Suppressor macrophage treated with lipopolysaccharide for 4 hours (primary cell): ENCODE measurements around the gene GUK1.
A peak's percentile ranks its signal among the peaks of the same experiment; 100 is the strongest.

Experiments used
- DNase-seq: peaks from one replicate; pipeline ENCODE4 v3.0.0-alpha.2; 2020

GUK1 gene

GRCh38 chr1:228151180-228151925 is 11.3 kb downstream of the GUK1 start:
- no peak for DNase-seq

- DNase-seq: no peak
Observed at GRCh38 chr1:228152097-228152917, 12.2 kb downstream of the GUK1 start.

GRCh38 chr1:228152918-228153258 is 12.8 kb downstream of the GUK1 start:
- DNase-seq: no peak

GRCh38 chr1:228154021-228154669 is 14.1 kb downstream of the GUK1 start:
- no peak for DNase-seq

- no peak for DNase-seq
Observed at GRCh38 chr1:228154670-228155571, 14.8 kb downstream of the GUK1 start.

GRCh38 chr1:228155596-228156514 is 15.8 kb downstream of the GUK1 start:
- no peak for DNase-seq

GRCh38 chr1:228156515-228156881 is 16.4 kb downstream of the GUK1 start:
- no peak for DNase-seq

- no peak for DNase-seq
Observed at GRCh38 chr1:228156941-228157728, 17.1 kb downstream of the GUK1 start.

- no peak for DNase-seq
Observed at GRCh38 chr1:228157729-228158126, 17.6 kb downstream of the GUK1 start.

- no peak for DNase-seq
Observed at GRCh38 chr1:228158151-228159007, 18.3 kb downstream of the GUK1 start.

- DNase-seq: no peak
Observed at GRCh38 chr1:228159008-228159665, 19.1 kb downstream of the GUK1 start.

GRCh38 chr1:228160201-228160761 is 20.2 kb downstream of the GUK1 start:
- DNase-seq: no peak

- peak; percentile 22 for DNase-seq
Observed at GRCh38 chr1:228161362-228161761, 21.3 kb downstream of the GUK1 start.

- DNase-seq: no peak
Observed at GRCh38 chr1:228161866-228162265, 21.8 kb downstream of the GUK1 start.

- DNase-seq: no peak
Observed at GRCh38 chr1:228162286-228163006, 22.4 kb downstream of the GUK1 start.

- DNase-seq: peak; percentile 36
Observed at GRCh38 chr1:228163007-228163753, 23.1 kb downstream of the GUK1 start.

- DNase-seq: no peak
Observed at GRCh38 chr1:228163776-228164519, 23.9 kb downstream of the GUK1 start.
